IMR-90 (cell line): ENCODE results near the gene ANAPC5. TPM values are rescaled to one million over a fixed set of nuclear protein-coding genes. Genes with fewer than 3 reads are reported as not detected.

Experiments used
- ATAC-seq: fragments of 200-7000 bp; cut with Tn5 transposase; 2 replicates; pipeline ENCODE4 v1.9.1; 2020; ENCODE audit warnings: low read depth, mild to moderate bottlenecking, moderate library complexity
- BruUV-seq: library from RNA; stranded (reverse); fragments of 400-500 nt; replicated peaks from 2 replicates; lab custom pipeline; 2021; lab: Mats Ljungman, UMichigan
- CTCF ChIA-PET: fragments of 300-600 bp; formaldehyde crosslinking; extraction: SDS; loops from one replicate; lab custom pipeline; 2021; ENCODE audit warnings: antibody characterized with exemption; lab: Yijun Ruan, JAX
- POLR2A ChIA-PET: fragments of 300-600 bp; sonication (Branson Sonifier 250); formaldehyde crosslinking; loops from one replicate; lab custom pipeline; 2022; ENCODE audit warnings: antibody characterized with exemption; ENCODE audit not compliant: unreplicated experiment; lab: Charles Lee
- DNase-seq: peaks from one replicate; pipeline ENCODE4 v3.0.0; 2013
- H2AFZ ChIP-seq: replicated peaks from 2 replicates; pipeline ENCODE3; 2013; ENCODE audit warnings: low read length, mild to moderate bottlenecking; ENCODE audit not compliant: poor library complexity
- H2AK5ac ChIP-seq: 2 replicates; pipeline ENCODE4 v1.6.1; 2013; ENCODE audit warnings: low read depth, low read length, inconsistent platforms
- H2AK9ac ChIP-seq: replicated peaks from 2 replicates; pipeline ENCODE3; 2013; ENCODE audit warnings: mild to moderate bottlenecking, low read depth, low read length, moderate library complexity; ENCODE audit not compliant: poor library complexity
- H2BK120ac ChIP-seq: 2 replicates; pipeline ENCODE4 v1.6.1; 2013; ENCODE audit warnings: low read depth, low read length, inconsistent platforms
- H2BK15ac ChIP-seq: 3 replicates; pipeline ENCODE4 v1.6.1; 2013; ENCODE audit warnings: low read depth, low read length, inconsistent platforms
- H2BK20ac ChIP-seq: 2 replicates; pipeline ENCODE4 v1.6.1; 2013; ENCODE audit warnings: low read depth, mild to moderate bottlenecking, inconsistent platforms, low read length, moderate library complexity
- H2BK5ac ChIP-seq: 2 replicates; pipeline ENCODE4 v1.6.1; 2013; ENCODE audit warnings: mild to moderate bottlenecking, low read depth, low read length, inconsistent platforms; ENCODE audit not compliant: poor library complexity, severe bottlenecking
- H3K14ac ChIP-seq: replicated peaks from 2 replicates; pipeline ENCODE4 v1.6.1; 2013; ENCODE audit warnings: low read depth, low read length, inconsistent platforms
- H3K18ac ChIP-seq: 2 replicates; pipeline ENCODE4 v1.6.1; 2013; ENCODE audit warnings: low read depth, low read length, control low read depth
- H3K23ac ChIP-seq: 2 replicates; pipeline ENCODE4 v1.6.1; 2013; ENCODE audit warnings: low read depth, low read length, inconsistent platforms
- H3K27ac ChIP-seq: 2 replicates; pipeline ENCODE4 v1.5.1; 2013; ENCODE audit warnings: mild to moderate bottlenecking, control low read depth, low read length; ENCODE audit not compliant: insufficient read depth
- H3K27me3 ChIP-seq: 2 replicates; pipeline ENCODE4 v1.6.1; 2013; ENCODE audit warnings: low read length; ENCODE audit not compliant: control insufficient read depth, insufficient read depth
- H3K36me3 ChIP-seq: 2 replicates; pipeline ENCODE4 v1.6.1; 2013; ENCODE audit warnings: low read length, mixed read lengths; ENCODE audit not compliant: control insufficient read depth, insufficient read depth
- H3K4ac ChIP-seq: 2 replicates; pipeline ENCODE4 v1.6.1; 2013; ENCODE audit warnings: low read depth, low read length, inconsistent platforms
- H3K4me1 ChIP-seq: 2 replicates; pipeline ENCODE4 v1.6.1; 2013; ENCODE audit warnings: low read length, mixed read lengths; ENCODE audit not compliant: control insufficient read depth, insufficient read depth
- H3K4me2 ChIP-seq: 2 replicates; pipeline ENCODE4 v1.6.1; 2013; ENCODE audit warnings: low read depth, mild to moderate bottlenecking, control low read depth, low read length, moderate library complexity
- H3K4me3 ChIP-seq: 2 replicates; pipeline ENCODE4 v1.5.1; 2013; ENCODE audit warnings: low read depth, mild to moderate bottlenecking, control low read depth, low read length, moderate library complexity; ENCODE audit not compliant: insufficient read depth
- H3K56ac ChIP-seq: 2 replicates; pipeline ENCODE4 v1.6.1; 2013; ENCODE audit warnings: low read length, inconsistent platforms; ENCODE audit not compliant: insufficient read depth; ENCODE audit errors: extremely low read depth
- H3K79me1 ChIP-seq, 2 experiments: 2 replicates each; pipeline ENCODE4 v1.6.1; 2013; ENCODE audit warnings: low read length in 2 of 2, inconsistent platforms in 1 of 2, low read depth in 1 of 2
- H3K9ac ChIP-seq: 2 replicates; pipeline ENCODE4 v1.6.1; 2013; ENCODE audit warnings: low read depth, low read length, control low read depth
- H3K9me1 ChIP-seq: 2 replicates; pipeline ENCODE4 v1.6.1; 2013; ENCODE audit warnings: low read length, inconsistent platforms; ENCODE audit not compliant: insufficient read depth
- H3K9me3 ChIP-seq: 2 replicates; pipeline ENCODE4 v1.6.1; 2013; ENCODE audit warnings: low read length; ENCODE audit not compliant: control insufficient read depth, insufficient read depth
- H4K20me1 ChIP-seq: 2 replicates; pipeline ENCODE4 v1.6.1; 2013; ENCODE audit warnings: low read length, inconsistent platforms; ENCODE audit not compliant: insufficient read depth
- H4K5ac ChIP-seq: 2 replicates; pipeline ENCODE4 v1.6.1; 2013; ENCODE audit warnings: mild to moderate bottlenecking, low read depth, low read length, control low read depth
- H4K8ac ChIP-seq, 2 experiments: 2 replicates each; pipeline ENCODE4 v1.6.1; 2013; ENCODE audit warnings: low read depth in 2 of 2, low read length in 2 of 2, control low read depth in 1 of 2, inconsistent platforms in 1 of 2
- H4K91ac ChIP-seq: 2 replicates; pipeline ENCODE4 v1.6.1; 2013; ENCODE audit warnings: low read depth, low read length, inconsistent platforms; ENCODE audit not compliant: insufficient read depth
- RAD21 ChIP-seq: IDR thresholded peaks from 2 replicates; pipeline ENCODE4 v1.6.1; 2012; ENCODE audit warnings: low read length, improper control_type of control experiment
- WGBS, 2 experiments: methylation state at CpG; one replicate each; pipeline versions ENCODE4 v1.1.5 to v1.1.7; 2013; ENCODE audit warnings: missing lambda C conversion rate in 2 of 2; ENCODE audit not compliant: insufficient read length in 1 of 2; ENCODE audit errors: extremely low coverage in 2 of 2; 5-methylcytosine and 5-hydroxymethylcytosine counted together
- dilution Hi-C: fragments of 300-500 bp; cut with HindIII; formaldehyde crosslinking; loops from one replicate; pipeline ENCODE4 v1.14.3; 2018; ENCODE audit warnings: low sequenced_read_pairs; ENCODE audit not compliant: unreplicated experiment
- in situ Hi-C: fragments of 300-500 bp; cut with MboI; formaldehyde crosslinking; loops from 3 replicates; pipeline ENCODE4 v1.14.3; 2019; ENCODE audit warnings: low sequenced_read_pairs, inconsistent platforms, mixed read lengths
- intact Hi-C: fragments of 100-400 bp; cut with micrococcal nuclease; formaldehyde crosslinking; loops from 2 replicates; pipeline ENCODE4 v1.10.0; 2022
- polyA plus RNA-seq, 3 experiments: library from polyadenylated mRNA; depleted of rRNA; stranded (reverse); fragments of >200 nt; gene quantifications; 2 replicates each; pipeline ENCODE4 v1.2.3, GENCODE V29; 2012; ENCODE audit warnings: low replicate concordance in 1 of 3
- total RNA-seq: library from RNA; depleted of rRNA; stranded (reverse); fragments of >200 nt; gene quantifications from 2 replicates; pipeline ENCODE4 v1.2.3, GENCODE V29; 2012

Gene ANAPC5
- total and polyA plus RNA-seq, 2 of the 4 experiments (the other 2 are of a cell fraction): 157 to 211 TPM

GRCh38 chr12:121264135-121264534 is 88.1 kb downstream of the ANAPC5 start:
- DNase-seq (no peak), ATAC-seq (no peak)
- no peak overlapping the region for H3K56ac ChIP-seq
- no peak overlapping the region for H3K18ac ChIP-seq
- no peak overlapping the region for H4K8ac ChIP-seq
- CTCF ChIA-PET: no interaction called here
- no peaks in the 10 kb centered on the region for H4K20me1 ChIP-seq
- H3K4me1 ChIP-seq: no peaks in the 10 kb centered on the region
- no peak overlapping the region for H3K4ac ChIP-seq
- no peak for TF ChIP-seq RAD21
- H2AFZ ChIP-seq: no peak overlapping the region
- no peaks in the 10 kb centered on the region; a peak in 1 of 4 replicates for H3K79me1 ChIP-seq
- intact Hi-C loops (no loop called here), dilution Hi-C loops (no loop called here), in situ Hi-C loops (no loop called here)
- H2AK5ac ChIP-seq: no peak overlapping the region
- H3K27ac ChIP-seq: no peak overlapping the region
- H3K23ac ChIP-seq: no peak overlapping the region
- no peak overlapping the region for H3K9ac ChIP-seq
- 90% methylated on average over 2 of the region's 8 CpGs; no CpG with 5 or more reads in 1 of the 2 experiments for WGBS, 2 experiments
- BruUV-seq: no TSS peak
- no peak overlapping the region for H4K91ac ChIP-seq
- H3K4me2 ChIP-seq: no peak overlapping the region
- H2BK120ac ChIP-seq: no peak overlapping the region
- no peak overlapping the region for H3K14ac ChIP-seq
- H3K9me1 ChIP-seq: no peaks in the 10 kb centered on the region
- no peak overlapping the region for H2AK9ac ChIP-seq
- no peaks in the 10 kb centered on the region for H3K9me3 ChIP-seq
- no peak overlapping the region for H2BK20ac ChIP-seq
- H3K27me3 ChIP-seq: no peaks in the 10 kb centered on the region
- H3K36me3 ChIP-seq: peaks cover 50% of the 10 kb centered on the region
- no peak overlapping the region for H4K5ac ChIP-seq
- POLR2A ChIA-PET: no interaction called here
- no peak overlapping the region for H2BK5ac ChIP-seq
- H3K4me3 ChIP-seq: no peak overlapping the region
- H2BK15ac ChIP-seq: no peak overlapping the region
